Thyroid gland (tissue), 4 donors: ENCODE results near the gene FADS1.

Experiments used
- CTCF ChIP-seq, 6 experiments: fragments of 200-600 bp in 3 of 6; fragments of 450-650 bp in 3 of 6; sonication (generic) in 3 of 6; IDR thresholded peaks; one replicate each; pipeline ENCODE4 v1.5.1; 2016 to 2019; ENCODE audit warnings: antibody characterized with exemption in 6 of 6, mild to moderate bottlenecking in 2 of 6, inconsistent platforms in 1 of 6, moderate library complexity in 1 of 6
- POLR2A ChIP-seq, 2 donors: fragments of 450-650 bp; IDR thresholded peaks; one replicate each; pipeline ENCODE4 v1.6.1; 2017; ENCODE audit warnings: antibody characterized with exemption in 2 of 2, mild to moderate bottlenecking in 2 of 2, moderate library complexity in 1 of 2

DNA sequence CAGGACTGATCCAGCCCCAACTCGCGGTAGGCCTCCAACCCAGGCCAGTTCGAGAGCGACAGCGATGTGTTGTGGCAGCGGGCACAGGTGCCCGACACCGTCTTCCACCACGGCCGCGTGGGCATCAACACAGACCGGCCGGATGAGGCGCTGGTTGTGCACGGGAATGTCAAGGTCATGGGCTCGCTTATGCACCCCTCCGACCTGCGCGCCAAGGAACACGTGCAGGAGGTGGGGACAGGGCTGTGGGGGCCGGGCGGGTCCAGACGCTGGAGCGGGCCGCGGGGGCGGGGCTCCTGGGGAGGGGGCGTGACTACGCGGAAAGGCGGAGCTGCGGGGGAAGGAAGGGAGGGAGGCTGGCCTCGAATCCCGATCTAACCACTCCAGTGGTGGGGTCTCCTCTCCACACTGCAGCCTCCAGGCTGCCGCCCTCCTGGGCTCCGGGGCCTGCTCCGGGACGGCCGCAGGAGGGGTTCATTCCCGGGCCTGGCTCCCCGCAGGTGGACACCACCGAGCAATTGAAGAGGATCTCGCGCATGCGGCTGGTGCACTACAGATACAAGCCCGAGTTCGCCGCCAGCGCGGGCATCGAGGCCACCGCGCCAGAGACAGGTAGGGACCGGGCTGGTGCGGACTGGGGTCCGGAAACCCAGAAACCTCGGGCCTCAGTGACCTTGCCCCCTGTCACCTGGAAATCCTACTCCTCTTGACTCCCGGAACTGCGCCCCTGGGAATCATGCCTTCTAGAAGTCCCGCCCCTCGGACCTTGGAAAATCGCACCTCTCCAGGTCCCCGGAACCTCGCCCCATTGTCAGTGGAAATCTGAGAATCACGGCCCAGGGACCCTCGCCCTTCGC lies 39.3 kb downstream of the FADS1 start:
- TF ChIP-seq CTCF (IDR thresholded peaks at IDR 0.05) (no peak), POLR2A (IDR thresholded peaks at IDR 0.05) (no peak)
